Activated naive CD8-positive, alpha-beta T cell treated with anti-CD3 and anti-CD28 coated beads for 36 hours (primary cell): ENCODE measurements around the gene SEC14L2. TPM values are rescaled to one million over a fixed set of nuclear protein-coding genes. Genes with fewer than 3 reads are reported as not detected.

Experiments
- DNase-seq: peaks from one replicate; pipeline ENCODE4 v3.0.0; 2021
- H3K27ac Mint-ChIP-seq: one replicate; pipeline ENCODE4 v1.8.0; 2022; ENCODE audit warnings: mild to moderate bottlenecking, moderate library complexity, mixed read lengths
- H3K27me3 Mint-ChIP-seq: one replicate; pipeline ENCODE4 v1.8.0; 2022; ENCODE audit warnings: mild to moderate bottlenecking, mixed read lengths
- H3K36me3 Mint-ChIP-seq: one replicate; pipeline ENCODE4 v1.8.0; 2021; ENCODE audit warnings: mild to moderate bottlenecking, mixed read lengths
- H3K4me1 Mint-ChIP-seq: one replicate; pipeline ENCODE4 v1.8.0; 2021; ENCODE audit warnings: mixed read lengths
- H3K4me3 Mint-ChIP-seq: one replicate; pipeline ENCODE4 v1.8.0; 2022; ENCODE audit warnings: mild to moderate bottlenecking, moderate library complexity, mixed read lengths
- H3K9me3 Mint-ChIP-seq: one replicate; pipeline ENCODE4 v1.8.0; 2022; ENCODE audit warnings: mixed read lengths
- total RNA-seq, 2 experiments: library from RNA; stranded (reverse); gene quantifications; one replicate each; pipeline ENCODE4 v1.2.3, GENCODE V29; 2021

SEC14L2 gene
- total RNA-seq, 2 experiments from 2014 or later: 9.1 to 9.4 TPM

DNA sequence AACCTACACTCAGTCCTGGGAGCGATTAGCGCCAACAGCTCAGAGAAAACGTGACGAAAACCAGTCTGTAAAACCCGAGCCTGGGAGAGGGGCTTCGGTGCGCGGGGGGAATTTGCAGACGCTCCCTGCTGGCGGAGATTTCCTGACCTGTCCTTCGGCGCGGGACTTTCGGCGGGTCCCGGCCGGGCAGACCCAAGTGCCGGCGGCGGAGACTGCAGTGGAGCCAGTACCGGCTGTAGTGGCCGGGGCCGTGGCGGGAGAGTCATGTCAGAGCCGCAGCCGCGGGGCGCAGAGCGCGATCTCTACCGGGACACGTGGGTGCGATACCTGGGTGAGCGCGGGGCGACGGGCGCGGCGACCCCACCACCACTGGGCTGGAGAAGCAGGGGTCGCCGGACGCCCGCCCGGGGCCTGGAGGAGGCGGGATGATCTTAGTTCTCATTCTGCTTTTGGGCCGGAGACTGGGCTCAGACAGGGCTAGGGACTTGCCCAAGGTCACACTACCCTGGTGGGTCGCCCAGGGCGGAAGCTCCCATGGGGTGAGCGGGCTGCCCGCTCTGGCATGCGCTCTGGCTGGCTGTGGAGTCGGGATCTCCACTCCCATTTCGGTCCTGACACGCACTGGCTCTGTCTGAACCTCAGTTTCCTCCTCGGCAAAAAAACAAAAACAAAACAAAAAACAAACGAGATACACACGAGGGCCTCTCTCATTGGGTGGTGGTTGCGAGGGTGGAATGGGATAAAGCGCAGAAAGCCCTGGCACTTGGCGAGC is 29.0 kb downstream of the SEC14L2 start, which contains the start of gene MTFP1:
Gene MTFP1, plus strand, starts transcription at position 153 of the 772 bp plus-strand sequence. Its CDS starts 112 bp downstream, at position 265.
- H3K36me3 Mint-ChIP-seq: peaks cover 39% of the 10 kb centered on the region
- peak within 1 kb of the TSS; percentile 97 for H3K27ac Mint-ChIP-seq
- no peaks in the 10 kb centered on the region for H3K9me3 Mint-ChIP-seq
- peak within 1 kb of the TSS; percentile 91 for H3K4me3 Mint-ChIP-seq
- peaks cover 42% of the 10 kb centered on the region for H3K4me1 Mint-ChIP-seq
- H3K27me3 Mint-ChIP-seq: no peaks in the 10 kb centered on the region
- peak; percentile 55 for DNase-seq

DNA sequence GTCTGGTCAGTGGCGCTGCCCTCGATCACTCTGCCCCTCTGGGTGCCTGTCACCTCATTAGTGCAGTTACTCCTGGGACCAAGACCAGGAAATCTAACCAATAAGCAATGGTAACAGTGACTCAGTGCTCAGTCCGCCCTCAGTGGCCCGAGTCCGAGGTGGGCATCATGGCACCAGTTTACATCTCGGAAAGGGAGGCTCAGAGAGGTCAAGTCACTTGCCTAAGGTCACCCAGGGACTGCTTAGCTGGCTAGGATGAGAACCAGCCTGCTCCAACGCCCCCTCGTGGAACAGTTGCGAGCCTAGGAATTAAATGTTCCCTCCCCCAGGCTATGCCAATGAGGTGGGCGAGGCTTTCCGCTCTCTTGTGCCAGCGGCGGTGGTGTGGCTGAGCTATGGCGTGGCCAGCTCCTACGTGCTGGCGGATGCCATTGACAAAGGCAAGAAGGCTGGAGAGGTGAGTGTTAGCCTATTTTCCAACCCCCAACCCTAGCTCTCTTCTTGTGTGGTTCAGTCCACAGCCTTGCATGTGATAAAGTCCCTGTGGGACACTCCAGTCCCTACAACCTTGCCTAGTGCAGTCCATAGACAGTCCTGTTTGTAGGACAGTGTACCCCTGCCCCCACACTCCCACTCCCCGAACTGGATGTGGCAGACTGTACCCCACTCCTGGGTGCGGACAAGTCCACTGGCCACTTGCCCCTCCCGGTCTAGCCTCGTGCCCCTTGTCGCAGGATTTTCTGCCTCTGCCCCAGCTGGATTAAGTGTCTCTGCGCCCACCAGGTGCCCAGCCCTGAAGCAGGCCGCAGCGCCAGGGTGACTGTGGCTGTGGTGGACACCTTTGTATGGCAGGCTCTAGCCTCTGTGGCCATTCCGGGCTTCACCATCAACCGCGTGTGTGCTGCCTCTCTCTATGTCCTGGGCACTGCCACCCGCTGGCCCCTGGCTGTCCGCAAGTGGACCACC is 29.9 kb downstream of the SEC14L2 start:
- H3K36me3 Mint-ChIP-seq: peaks cover 39% of the 10 kb centered on the region
- no peaks in the 10 kb centered on the region for H3K9me3 Mint-ChIP-seq
- no peaks in the 10 kb centered on the region for H3K27me3 Mint-ChIP-seq
- DNase-seq: peak; percentile 86
- H3K27ac Mint-ChIP-seq: peak overlapping the region; percentile 95
- peak overlapping the region; percentile 91 for H3K4me3 Mint-ChIP-seq
- H3K4me1 Mint-ChIP-seq: peaks cover 34% of the 10 kb centered on the region

DNA sequence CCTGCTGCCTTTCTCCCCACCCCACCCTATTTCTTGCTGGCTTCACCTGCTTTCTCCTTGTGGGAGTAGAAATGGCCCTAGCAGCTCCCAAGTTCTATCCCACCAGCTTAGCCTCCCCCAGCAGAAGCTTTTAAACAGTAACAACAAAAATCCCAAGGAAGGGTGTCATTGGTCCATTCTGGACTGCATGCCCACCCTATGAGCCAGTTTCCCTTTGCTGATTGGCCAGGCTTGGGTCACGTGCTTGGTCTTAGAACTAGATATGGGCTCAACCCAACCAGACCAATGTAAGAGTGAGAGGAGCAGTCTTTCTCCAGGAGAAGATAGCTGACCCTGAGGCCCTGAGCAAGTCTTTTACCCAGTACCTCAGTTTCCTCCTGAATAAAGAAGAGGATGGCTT is 31.1 kb downstream of the SEC14L2 start:
- DNase-seq: no peak
- H3K27ac Mint-ChIP-seq: no peak overlapping the region
- peaks cover 27% of the 10 kb centered on the region for H3K36me3 Mint-ChIP-seq
- H3K4me3 Mint-ChIP-seq: no peak overlapping the region
- H3K27me3 Mint-ChIP-seq: no peaks in the 10 kb centered on the region
- no peaks in the 10 kb centered on the region for H3K9me3 Mint-ChIP-seq
- peaks cover 22% of the 10 kb centered on the region for H3K4me1 Mint-ChIP-seq

DNA sequence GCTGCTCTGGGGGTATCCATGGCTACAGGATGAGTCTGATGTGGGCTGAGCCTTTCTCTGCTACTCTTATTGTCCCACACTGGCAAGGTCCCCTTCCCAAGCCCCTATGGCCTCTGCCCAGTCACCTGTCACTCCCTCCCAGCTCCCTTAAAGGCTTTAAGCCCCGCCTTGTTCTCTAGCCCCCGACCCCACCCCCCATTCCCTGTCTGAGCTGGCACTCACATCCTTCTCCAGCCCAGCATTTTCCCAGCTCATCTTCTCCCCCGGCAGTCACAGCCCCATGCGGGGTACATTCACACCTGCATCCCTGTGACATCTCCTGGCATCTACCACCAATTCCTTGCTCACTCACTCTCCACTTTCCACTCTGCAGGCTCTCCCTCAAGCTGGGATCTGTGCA is 33.1 kb downstream of the SEC14L2 start:
- Mint-ChIP-seq H3K27ac (no peak overlapping the region), H3K4me3 (no peak overlapping the region)

DNA sequence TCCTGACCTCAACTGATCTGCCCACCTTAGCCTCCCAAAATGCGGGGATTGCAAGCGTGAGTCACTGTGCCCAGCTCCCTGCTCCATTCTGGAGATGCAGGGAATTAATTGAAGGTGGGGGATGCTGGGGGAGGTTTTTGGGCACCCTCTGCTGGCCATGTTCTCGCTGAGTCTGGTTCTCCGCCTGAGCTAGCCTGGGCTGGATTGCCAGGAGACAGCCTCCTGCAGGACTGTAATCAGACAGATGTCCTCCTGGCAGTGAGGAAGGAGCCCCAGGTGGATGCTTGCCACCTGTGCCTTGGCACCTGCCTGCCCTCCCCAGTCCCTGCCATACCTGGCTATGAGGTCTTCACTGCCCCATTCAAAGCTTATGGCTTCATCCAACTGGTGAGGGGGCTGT is 34.1 kb downstream of the SEC14L2 start:
- H3K4me1 Mint-ChIP-seq: peaks cover 33% of the 10 kb centered on the region
- no peak overlapping the region for H3K27ac Mint-ChIP-seq
- no peak for DNase-seq
- peaks cover 6% of the 10 kb centered on the region for H3K9me3 Mint-ChIP-seq
- H3K27me3 Mint-ChIP-seq: no peaks in the 10 kb centered on the region
- H3K4me3 Mint-ChIP-seq: no peak overlapping the region
- H3K36me3 Mint-ChIP-seq: peaks cover 44% of the 10 kb centered on the region

More for the DNA sequence above, 33.1 kb downstream of the SEC14L2 start:
- DNase-seq: no peak
- H3K9me3 Mint-ChIP-seq: peaks cover 4% of the 10 kb centered on the region
- peaks cover 35% of the 10 kb centered on the region for H3K36me3 Mint-ChIP-seq
- peaks cover 31% of the 10 kb centered on the region for H3K4me1 Mint-ChIP-seq
- H3K27me3 Mint-ChIP-seq: no peaks in the 10 kb centered on the region

DNA sequence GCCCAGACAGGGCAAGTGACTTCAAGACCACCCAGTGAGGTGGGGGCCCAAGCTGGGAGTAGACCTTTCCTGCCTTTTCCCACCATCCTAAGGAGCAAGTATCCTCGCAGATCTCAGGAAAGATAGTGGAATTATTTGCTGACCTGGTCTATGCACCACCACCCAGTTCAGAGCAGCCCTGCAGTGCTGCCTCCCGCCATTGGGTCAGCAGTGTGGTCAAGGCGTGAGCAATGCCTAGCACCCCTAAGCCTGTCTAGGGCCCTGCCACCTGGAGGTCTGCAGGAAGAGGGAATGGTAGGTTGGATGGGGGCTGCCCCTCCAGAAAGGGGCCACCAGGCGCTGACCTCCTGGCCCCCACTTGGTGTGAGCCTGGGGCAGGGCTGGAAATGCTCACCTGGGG is 35.3 kb downstream of the SEC14L2 start:
- Mint-ChIP-seq H3K36me3 (peaks cover 39% of the 10 kb centered on the region), H3K9me3 (peaks cover 8% of the 10 kb centered on the region), H3K27ac (no peak overlapping the region), H3K4me3 (no peak overlapping the region), H3K4me1 (peaks cover 26% of the 10 kb centered on the region), H3K27me3 (no peaks in the 10 kb centered on the region)
- no peak for DNase-seq

DNA sequence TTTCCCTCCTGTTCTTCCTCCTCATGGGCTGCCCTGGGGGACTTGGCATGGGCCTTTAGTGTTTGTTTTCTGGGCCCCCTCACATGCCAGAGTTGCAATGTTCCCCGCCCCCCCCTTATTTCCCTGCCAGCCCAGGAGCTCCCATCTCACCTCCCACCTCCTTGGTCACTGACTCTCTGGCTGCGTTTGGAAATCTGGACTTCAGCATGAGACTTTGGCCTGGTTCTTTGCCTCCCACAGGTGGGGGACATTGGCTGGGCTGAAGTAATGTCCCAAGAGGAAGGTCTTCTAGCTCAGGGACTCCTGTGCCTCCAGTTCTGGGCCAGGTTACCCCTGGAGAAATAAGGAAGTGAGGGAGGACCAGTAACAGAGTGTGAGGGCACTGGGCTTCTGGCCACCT is 35.7 kb downstream of the SEC14L2 start:
- no peak overlapping the region for H3K27ac Mint-ChIP-seq

DNA sequence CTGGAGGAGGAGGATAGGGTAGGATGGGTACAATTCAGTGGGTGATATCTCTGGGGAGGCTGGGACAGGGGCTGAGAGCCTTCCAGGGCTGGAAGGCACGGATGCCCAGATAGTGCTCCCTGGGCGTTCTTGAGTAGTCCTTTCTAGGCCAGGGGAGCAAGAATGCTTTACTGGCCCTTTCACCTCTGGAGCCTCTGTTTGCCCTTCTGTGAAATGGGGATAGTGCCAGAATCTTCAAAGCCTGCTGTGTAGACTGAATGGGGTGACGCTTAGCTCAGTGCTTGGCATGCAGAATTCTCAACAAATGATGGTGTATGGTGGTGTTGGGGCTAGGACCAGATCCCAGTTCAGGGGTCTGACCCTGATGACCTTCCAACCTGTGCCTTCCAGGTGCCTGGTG is 36.4 kb downstream of the SEC14L2 start:
- peaks cover 33% of the 10 kb centered on the region for H3K36me3 Mint-ChIP-seq
- peaks cover 19% of the 10 kb centered on the region for H3K4me1 Mint-ChIP-seq
- no peak overlapping the region for H3K4me3 Mint-ChIP-seq
- peaks cover 9% of the 10 kb centered on the region for H3K9me3 Mint-ChIP-seq
- no peak for DNase-seq
- no peak overlapping the region for H3K27ac Mint-ChIP-seq
- H3K27me3 Mint-ChIP-seq: peaks cover 2% of the 10 kb centered on the region

More for the DNA sequence above, 35.7 kb downstream of the SEC14L2 start:
- Mint-ChIP-seq H3K4me3 (no peak overlapping the region), H3K36me3 (peaks cover 36% of the 10 kb centered on the region), H3K9me3 (peaks cover 9% of the 10 kb centered on the region), H3K27me3 (no peaks in the 10 kb centered on the region), H3K4me1 (peaks cover 22% of the 10 kb centered on the region)
- no peak for DNase-seq

DNA sequence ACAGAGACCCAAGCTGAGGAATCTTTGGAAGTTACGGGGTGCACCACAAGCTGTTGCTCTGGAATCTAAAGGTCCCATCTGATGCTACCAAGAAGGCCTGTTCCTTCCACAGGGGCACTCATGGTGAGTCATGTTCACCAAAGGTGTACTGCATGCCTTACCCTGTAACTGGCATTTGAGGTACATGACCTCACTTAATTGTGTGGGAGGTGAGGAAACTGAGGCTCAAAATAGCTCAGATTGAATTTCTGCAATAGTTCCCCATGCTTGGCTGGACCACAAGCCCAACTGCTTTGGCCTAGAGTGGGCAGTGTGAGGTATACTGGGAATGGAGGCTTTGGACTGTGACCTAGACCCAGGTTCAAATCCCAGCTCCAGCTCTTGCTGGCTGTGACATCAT is 37.0 kb downstream of the SEC14L2 start:
- no peak for DNase-seq
- Mint-ChIP-seq H3K27me3 (peaks cover 8% of the 10 kb centered on the region), H3K4me3 (no peak overlapping the region), H3K4me1 (peaks cover 19% of the 10 kb centered on the region), H3K9me3 (peaks cover 9% of the 10 kb centered on the region), H3K27ac (peak overlapping the region; percentile 43), H3K36me3 (peaks cover 30% of the 10 kb centered on the region)

DNA sequence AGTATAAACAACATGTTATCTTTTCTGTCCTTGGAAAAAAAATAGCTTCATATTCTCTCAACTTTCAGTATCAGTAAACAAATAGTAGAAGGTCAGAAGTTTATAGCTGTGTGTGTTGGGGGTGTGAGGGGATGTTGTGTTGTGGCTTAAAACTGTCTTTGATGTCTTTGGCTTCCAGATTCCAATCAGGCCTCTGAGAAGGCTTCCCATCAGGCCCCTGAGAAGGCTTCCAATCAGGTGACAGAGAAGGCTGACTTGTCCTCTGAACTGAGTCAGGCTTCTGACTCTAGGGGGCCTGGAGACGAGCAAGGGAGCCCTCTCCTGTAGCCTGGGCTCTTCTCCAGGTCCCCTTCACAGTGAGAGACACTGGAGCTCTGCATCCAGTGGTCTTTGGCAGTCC is 38.0 kb downstream of the SEC14L2 start:
- DNase-seq: no peak
- peak overlapping the region; percentile 84 for H3K4me3 Mint-ChIP-seq
- peak overlapping the region; percentile 91 for H3K27ac Mint-ChIP-seq
- peaks cover 30% of the 10 kb centered on the region for H3K36me3 Mint-ChIP-seq
- peaks cover 19% of the 10 kb centered on the region for H3K4me1 Mint-ChIP-seq
- peaks cover 9% of the 10 kb centered on the region for H3K9me3 Mint-ChIP-seq
- peaks cover 17% of the 10 kb centered on the region for H3K27me3 Mint-ChIP-seq

DNA sequence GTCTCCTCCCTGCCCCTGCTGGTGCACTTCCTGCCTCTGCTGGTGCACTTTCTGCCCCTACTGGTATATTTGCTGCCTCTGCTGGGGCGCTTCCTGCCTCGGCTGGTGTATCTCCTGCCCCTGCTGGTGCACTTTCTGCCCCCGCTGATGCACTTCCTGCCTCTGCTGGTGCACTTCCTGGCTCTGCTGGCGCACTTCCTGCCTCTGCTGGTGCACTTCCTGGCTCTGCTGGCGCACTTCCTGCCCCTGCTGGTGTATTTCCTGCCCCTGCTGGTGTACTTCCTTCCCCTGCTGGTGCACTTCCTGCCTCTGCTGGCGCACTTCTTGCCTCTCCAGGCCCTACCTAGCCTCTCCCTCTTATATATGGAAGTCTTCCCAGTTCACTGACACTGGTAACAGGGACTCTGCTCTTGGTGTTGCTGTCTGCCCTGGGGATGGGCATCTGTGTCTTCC is 38.9 kb downstream of the SEC14L2 start:
- peak overlapping the region; percentile 91 for H3K27ac Mint-ChIP-seq
- peak; percentile 82 for DNase-seq
- H3K27me3 Mint-ChIP-seq: peaks cover 25% of the 10 kb centered on the region
- peaks cover 9% of the 10 kb centered on the region for H3K9me3 Mint-ChIP-seq
- peaks cover 19% of the 10 kb centered on the region for H3K4me1 Mint-ChIP-seq
- peak overlapping the region; percentile 84 for H3K4me3 Mint-ChIP-seq
- H3K36me3 Mint-ChIP-seq: peaks cover 30% of the 10 kb centered on the region

DNA sequence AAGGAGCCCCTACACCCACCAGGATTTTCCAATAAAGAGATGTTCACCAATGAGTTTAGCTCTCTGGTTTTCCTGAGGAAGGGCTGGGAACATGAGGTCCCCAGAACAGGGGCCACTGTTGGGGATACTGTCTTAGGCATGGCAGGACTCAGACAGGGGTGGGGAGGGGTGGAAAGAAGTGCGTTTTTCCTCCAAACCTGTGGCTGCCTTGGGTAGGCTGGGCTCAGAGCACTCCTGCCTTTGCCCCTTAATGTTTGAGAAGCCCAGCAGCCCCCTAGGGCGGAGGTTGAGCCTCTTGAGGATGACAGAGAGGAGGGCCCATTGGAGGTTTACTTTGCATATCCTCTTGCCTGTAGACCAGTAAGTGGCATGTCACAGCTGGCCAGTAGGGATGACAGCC is 39.4 kb downstream of the SEC14L2 start:
- Mint-ChIP-seq H3K27me3 (peaks cover 30% of the 10 kb centered on the region), H3K4me1 (peaks cover 19% of the 10 kb centered on the region), H3K27ac (peak overlapping the region; percentile 91), H3K36me3 (peaks cover 30% of the 10 kb centered on the region), H3K9me3 (peaks cover 9% of the 10 kb centered on the region), H3K4me3 (peak overlapping the region; percentile 84)
- no peak for DNase-seq

DNA sequence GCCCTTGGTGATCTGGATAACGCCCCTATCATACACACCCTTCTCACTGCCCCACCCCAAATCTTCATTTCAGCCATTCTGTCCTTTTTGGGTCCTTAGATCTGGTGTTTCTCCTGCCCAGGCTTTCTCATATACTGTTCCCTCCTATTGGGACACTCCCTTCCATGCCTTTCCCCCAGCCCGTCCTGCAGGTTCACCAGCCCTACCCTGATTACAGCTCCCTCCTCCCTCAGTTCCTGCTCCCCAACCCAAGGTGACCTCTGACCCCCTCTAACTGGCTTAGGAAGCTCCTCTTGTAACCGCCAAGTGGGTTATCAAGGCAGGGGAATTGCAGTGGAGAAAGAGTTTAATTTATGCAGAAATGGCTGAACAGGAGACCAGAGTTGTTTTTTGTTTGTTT is 41.7 kb downstream of the SEC14L2 start:
- Mint-ChIP-seq H3K9me3 (peaks cover 11% of the 10 kb centered on the region), H3K4me1 (peaks cover 31% of the 10 kb centered on the region), H3K27me3 (peaks cover 54% of the 10 kb centered on the region), H3K4me3 (no peak overlapping the region), H3K36me3 (peaks cover 29% of the 10 kb centered on the region), H3K27ac (no peak overlapping the region)
- DNase-seq: no peak

DNA sequence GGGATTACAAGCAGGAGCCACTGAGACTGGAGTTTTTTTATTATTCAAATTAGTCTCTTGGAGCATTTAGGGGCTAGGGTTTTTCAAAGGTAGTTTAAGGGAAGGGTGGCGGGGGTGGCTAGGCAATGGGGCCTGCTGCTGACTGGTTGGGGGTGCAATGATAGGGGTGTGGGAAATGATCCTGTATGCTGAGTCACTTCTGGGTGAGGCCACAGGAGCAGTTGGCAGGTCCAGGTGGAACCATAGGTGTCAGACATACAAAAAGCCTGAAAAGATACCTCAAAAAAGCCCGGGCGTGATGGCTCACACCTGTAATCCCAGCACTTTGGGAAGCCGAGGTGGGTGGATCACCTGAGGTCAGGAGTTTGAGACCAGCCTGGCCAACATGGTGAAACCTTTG is 42.4 kb downstream of the SEC14L2 start:
- Mint-ChIP-seq H3K9me3 (peaks cover 11% of the 10 kb centered on the region), H3K27me3 (peaks cover 61% of the 10 kb centered on the region), H3K4me3 (no peak overlapping the region), H3K27ac (no peak overlapping the region), H3K36me3 (peaks cover 26% of the 10 kb centered on the region), H3K4me1 (peaks cover 24% of the 10 kb centered on the region)
- no peak for DNase-seq

DNA sequence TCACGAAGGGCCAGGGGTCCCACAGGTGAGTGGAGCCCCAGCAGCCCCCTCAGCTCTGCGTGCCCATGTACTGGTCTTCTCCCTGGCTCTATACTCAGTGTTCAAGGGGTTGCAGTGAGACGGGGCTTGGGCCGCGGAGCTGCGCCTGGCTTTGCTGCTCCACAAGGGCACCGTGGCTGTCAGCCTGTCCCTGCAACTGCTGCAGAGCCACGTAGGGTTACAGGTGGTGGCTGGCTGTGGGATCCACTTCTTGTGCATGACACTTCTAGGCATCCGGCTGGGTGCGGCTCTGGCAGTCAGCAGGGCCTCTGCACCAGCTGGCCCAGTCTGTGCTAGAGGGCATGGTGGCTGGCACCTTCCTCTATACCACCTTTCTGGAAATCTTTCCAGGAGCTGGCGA is 43.0 kb downstream of the SEC14L2 start:
- Mint-ChIP-seq H3K27me3 (peaks cover 65% of the 10 kb centered on the region), H3K4me3 (no peak overlapping the region), H3K27ac (no peak overlapping the region), H3K4me1 (peaks cover 18% of the 10 kb centered on the region), H3K9me3 (peaks cover 7% of the 10 kb centered on the region), H3K36me3 (peaks cover 20% of the 10 kb centered on the region)
- no peak for DNase-seq
